Erythroblast (primary cell): ENCODE data around the gene KRT40.

Experiments
- GATA1 ChIP-seq: IDR thresholded peaks from 2 replicates; pipeline ENCODE4 v1.6.1; 2011; ENCODE audit warnings: low read depth, mild to moderate bottlenecking, control low read depth, low read length, moderate library complexity
- POLR2A ChIP-seq: IDR thresholded peaks from 2 replicates; pipeline ENCODE4 v1.6.1; 2011; ENCODE audit warnings: mild to moderate bottlenecking, low read length

DNA sequence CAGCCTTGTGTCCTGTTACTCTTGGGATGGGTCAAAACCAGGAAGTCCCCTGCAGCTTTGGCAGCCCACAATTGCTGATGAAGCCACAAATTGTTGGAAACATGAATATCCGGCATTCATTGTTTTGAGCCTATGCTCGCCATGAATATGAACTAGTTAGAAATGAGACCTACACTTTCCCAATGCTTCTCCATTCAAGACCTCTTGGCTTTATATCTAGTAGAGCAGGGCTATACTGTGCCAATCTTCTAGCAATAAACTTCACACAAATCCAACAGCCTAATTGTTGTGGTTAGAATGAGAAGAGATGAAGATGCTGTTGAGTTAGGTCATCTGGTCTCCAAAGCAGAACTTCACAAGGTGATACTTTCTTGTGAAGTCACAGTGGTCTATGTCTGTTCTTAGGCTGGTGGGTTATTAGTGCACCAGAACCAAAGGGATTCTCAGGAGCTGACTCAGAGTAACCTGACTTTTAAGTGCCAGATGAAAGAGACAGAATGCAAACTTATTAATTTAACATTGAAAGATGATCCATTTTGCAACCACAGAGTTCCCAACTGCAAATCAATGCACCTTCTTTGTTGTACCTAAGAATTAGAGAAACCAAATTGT, 33.0 kb downstream of the KRT40 start:
- no peak for TF ChIP-seq POLR2A
- TF ChIP-seq GATA1, result no peak
